Spleen (tissue), 7 donors: Measurements from ENCODE around the gene EYS.

Source experiments
- POLR2A ChIP-seq, 3 donors: fragments of 450-650 bp; IDR thresholded peaks; one replicate each; pipeline ENCODE4 v1.5.1; 2017; ENCODE audit warnings: antibody characterized with exemption in 3 of 3, mild to moderate bottlenecking in 1 of 3
- POLR2AphosphoS5 ChIP-seq, 3 donors: sonication (generic); formaldehyde crosslinking; IDR thresholded peaks; one replicate each; pipeline ENCODE4 v1.5.1; 2017; ENCODE audit warnings: antibody characterized with exemption in 3 of 3
- TF ChIP-seq, protein P1 (sequence below), 11 experiments: fragments of 200-600 bp in 7 of 11; fragments of 450-650 bp in 4 of 11; sonication (generic) in 4 of 11; IDR thresholded peaks in 8 of 11; conservative IDR thresholded peaks in 3 of 11; 1 replicate in 7 of 11; 2 replicates in 4 of 11; pipeline versions ENCODE4 v1.4.0 to v1.8.0; 2016 to 2021; ENCODE audit warnings: antibody characterized with exemption in 11 of 11, inconsistent platforms in 4 of 11, mild to moderate bottlenecking in 1 of 11
- donor health status: DM: no; HTN: no; CAD: no; lungs with moderate emphysema.
- donor health status: DM: no; HTN: no; CAD: no.
- donor health status: DM: no; HTN: no; CAD: no.

DNA sequence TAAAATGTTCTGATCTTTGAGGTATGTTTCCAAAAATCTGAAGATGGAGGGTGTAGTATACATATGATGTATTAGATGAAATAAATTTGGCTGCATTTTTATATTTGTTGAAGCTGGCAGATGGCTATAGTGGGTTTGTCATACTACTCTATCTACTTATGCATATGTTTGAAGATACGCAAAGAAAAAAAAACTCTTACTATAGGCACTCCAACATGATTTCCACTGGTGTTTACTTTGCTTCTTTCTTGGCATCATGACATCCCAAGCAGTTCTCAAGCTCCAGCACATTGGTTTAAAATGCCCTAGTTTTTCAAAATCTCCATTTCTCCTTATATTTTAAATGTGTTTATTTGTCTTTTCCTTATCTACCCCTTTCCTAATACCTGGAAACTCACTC lies 1359.6 kb downstream of the EYS start:
- TF ChIP-seq, protein P1, sequence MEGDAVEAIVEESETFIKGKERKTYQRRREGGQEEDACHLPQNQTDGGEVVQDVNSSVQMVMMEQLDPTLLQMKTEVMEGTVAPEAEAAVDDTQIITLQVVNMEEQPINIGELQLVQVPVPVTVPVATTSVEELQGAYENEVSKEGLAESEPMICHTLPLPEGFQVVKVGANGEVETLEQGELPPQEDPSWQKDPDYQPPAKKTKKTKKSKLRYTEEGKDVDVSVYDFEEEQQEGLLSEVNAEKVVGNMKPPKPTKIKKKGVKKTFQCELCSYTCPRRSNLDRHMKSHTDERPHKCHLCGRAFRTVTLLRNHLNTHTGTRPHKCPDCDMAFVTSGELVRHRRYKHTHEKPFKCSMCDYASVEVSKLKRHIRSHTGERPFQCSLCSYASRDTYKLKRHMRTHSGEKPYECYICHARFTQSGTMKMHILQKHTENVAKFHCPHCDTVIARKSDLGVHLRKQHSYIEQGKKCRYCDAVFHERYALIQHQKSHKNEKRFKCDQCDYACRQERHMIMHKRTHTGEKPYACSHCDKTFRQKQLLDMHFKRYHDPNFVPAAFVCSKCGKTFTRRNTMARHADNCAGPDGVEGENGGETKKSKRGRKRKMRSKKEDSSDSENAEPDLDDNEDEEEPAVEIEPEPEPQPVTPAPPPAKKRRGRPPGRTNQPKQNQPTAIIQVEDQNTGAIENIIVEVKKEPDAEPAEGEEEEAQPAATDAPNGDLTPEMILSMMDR (IDR thresholded peaks at IDR 0.05 in 8 of 11, conservative IDR thresholded peaks at IDR 0.05 in 3 of 11): no peak
- no peak for TF ChIP-seq POLR2A (IDR thresholded peaks at IDR 0.05)
- no peak for TF ChIP-seq POLR2AphosphoS5 (IDR thresholded peaks at IDR 0.05)
